ENCODE data around the gene LCTL. TPM values are rescaled to one million over a fixed set of nuclear protein-coding genes. Genes with fewer than 3 reads are reported as not detected.

LCTL gene
- total and polyA plus RNA-seq, 10 of the 15 experiments (the other 5 are each of a cell fraction or from before 2014, with no cell fraction given): 0.07 to 0.76 (median 0.40) TPM; not detected in 5

GRCh38 chr15:66545255-66545654, 20.5 kb downstream of the LCTL start:
- RAD21 ChIA-PET (ENCODE audit: unreplicated experiment): no interaction called here
- intact Hi-C loops (cut with micrococcal nuclease; ENCODE audit: unreplicated experiment) (no loop called here), in situ Hi-C loops (cut with MboI) (no loop called here)
- H3K79me2 ChIP-seq (ENCODE audit: control insufficient read depth, insufficient read depth, low read length): no peaks in the 10 kb centered on the region
- WGBS (ENCODE audit: insufficient coverage, insufficient replicate concordance, low lambda C conversion rate, missing lambda C conversion rate): 95% methylated on average over 1 of the region's 1 CpG
- no peaks in the 10 kb centered on the region for H3K9me3 ChIP-seq (replicated peaks; ENCODE audit: control insufficient read depth, insufficient read depth, low read length)
- no peaks in the 10 kb centered on the region; a peak in 2 of 4 replicates for H3K36me3 ChIP-seq (ENCODE audit: control insufficient read depth in 2 of 2, insufficient read depth in 2 of 2, low read length in 1 of 2)
- POLR2A ChIA-PET: no interaction called here
- no peak overlapping the region for H3K27ac ChIP-seq (ENCODE audit: control insufficient read depth, insufficient read depth)
- H4K20me1 ChIP-seq (ENCODE audit: control insufficient read depth, insufficient read depth): no peaks in the 10 kb centered on the region
- SMC1A ChIA-PET (ENCODE audit: uncharacterized antibody, unreplicated experiment): no interaction called here
- H2AFZ ChIP-seq (ENCODE audit: control insufficient read depth, low read depth, low read length): no peak overlapping the region
- H3K27me3 ChIP-seq (replicated peaks in 1 of 2; ENCODE audit: control insufficient read depth in 2 of 2, insufficient read depth in 2 of 2, low read length in 1 of 2): no peaks in the 10 kb centered on the region
- TF ChIP-seq ZBTB4 (CRISPR knock-in tag; IDR thresholded peaks at IDR 0.05) (no peak), DPF2 (IDR thresholded peaks at IDR 0.05) (no peak), RAD51 (IDR thresholded peaks at IDR 0.05) (no peak), E4F1 (IDR thresholded peaks at IDR 0.05; ENCODE audit: borderline replicate concordance, partially characterized antibody) (no peak), IRF3 (IDR thresholded peaks at IDR 0.05) (no peak), RBBP5 (conservative IDR thresholded peaks at IDR 0.05) (no peak), CBX3 (IDR thresholded peaks at IDR 0.05; ENCODE audit: borderline replicate concordance, low read depth) (no peak), HDAC2 (IDR thresholded peaks at IDR 0.05) (no peak), BMI1 (IDR thresholded peaks at IDR 0.05; ENCODE audit: borderline replicate concordance) (no peak)
- no peak for ATAC-seq
- no peak overlapping the region for H3K9ac ChIP-seq (ENCODE audit: control insufficient read depth, insufficient read depth, low read length)
- CTCF ChIA-PET: no interaction called here
- no peak overlapping the region for H3K4me3 ChIP-seq
- FAIRE-seq: no peak
- BruUV-seq (replicated peaks): no TSS peak
- H3K4me2 ChIP-seq (ENCODE audit: control insufficient read depth, insufficient read depth): no peak overlapping the region
- no peak for DNase-seq (ENCODE audit: low read depth, low spot score)
- H3K4me1 ChIP-seq (ENCODE audit: control insufficient read depth, insufficient read depth, low read length): no peaks in the 10 kb centered on the region

Measured in GM12878 (cell line).